H9 (cell line): Measurements from ENCODE around the gene ACVR1. TPM values are rescaled to one million over a fixed set of nuclear protein-coding genes. Genes with fewer than 3 reads are reported as not detected.

Source experiments
- DNase-seq: peaks from one replicate; pipeline ENCODE4 v3.0.0-alpha.2; 2017
- H2AFZ ChIP-seq: one replicate; pipeline ENCODE4 v1.6.1; 2013; ENCODE audit warnings: mild to moderate bottlenecking, low read length, control low read depth, moderate library complexity
- H2AK5ac ChIP-seq: 2 replicates; pipeline ENCODE4 v1.6.1; 2013; ENCODE audit warnings: low read length, control low read depth, mixed read lengths; ENCODE audit not compliant: insufficient read length
- H2BK120ac ChIP-seq: one replicate; pipeline ENCODE4 v1.6.1; 2013; ENCODE audit warnings: low read depth, mild to moderate bottlenecking, low read length, control low read depth, inconsistent platforms; ENCODE audit not compliant: poor library complexity, severe bottlenecking
- H2BK12ac ChIP-seq: 2 replicates; pipeline ENCODE4 v1.6.1; 2013; ENCODE audit warnings: low read length, control low read depth, mixed read lengths, low read depth; ENCODE audit not compliant: insufficient read length
- H2BK15ac ChIP-seq: 2 replicates; pipeline ENCODE4 v1.6.1; 2013; ENCODE audit warnings: low read depth, low read length, control low read depth
- H2BK20ac ChIP-seq: one replicate; pipeline ENCODE4 v1.6.1; 2013; ENCODE audit warnings: low read depth, mild to moderate bottlenecking, low read length, control low read depth, inconsistent platforms; ENCODE audit not compliant: poor library complexity, severe bottlenecking
- H2BK5ac ChIP-seq: 2 replicates; pipeline ENCODE4 v1.6.1; 2013; ENCODE audit warnings: low read length, control low read depth, mixed read lengths; ENCODE audit not compliant: insufficient read length
- H3K14ac ChIP-seq: 2 replicates; pipeline ENCODE4 v1.6.1; 2013; ENCODE audit warnings: low read length, control low read depth; ENCODE audit not compliant: insufficient read depth
- H3K18ac ChIP-seq: 2 replicates; pipeline ENCODE4 v1.6.1; 2013; ENCODE audit warnings: low read depth, mild to moderate bottlenecking, mixed read lengths, low read length, control low read depth; ENCODE audit not compliant: insufficient read length
- H3K23ac ChIP-seq: 2 replicates; pipeline ENCODE4 v1.6.1; 2013; ENCODE audit warnings: low read length, control low read depth, mixed read lengths, low read depth; ENCODE audit not compliant: insufficient read length
- H3K23me2 ChIP-seq: 2 replicates; pipeline ENCODE4 v1.6.1; 2013; ENCODE audit warnings: low read depth, mild to moderate bottlenecking, mixed read lengths, low read length, control low read depth; ENCODE audit not compliant: insufficient read length, poor library complexity, severe bottlenecking
- H3K27ac ChIP-seq: 2 replicates; pipeline ENCODE4 v1.5.1; 2013; ENCODE audit warnings: low read length, control low read depth, mixed read lengths, low read depth; ENCODE audit not compliant: insufficient read length
- H3K27me3 ChIP-seq: 2 replicates; pipeline ENCODE4 v1.6.1; 2013; ENCODE audit warnings: low read length, control low read depth, inconsistent platforms; ENCODE audit not compliant: insufficient read depth
- H3K4ac ChIP-seq: 2 replicates; pipeline ENCODE4 v1.6.1; 2013; ENCODE audit warnings: low read depth, mild to moderate bottlenecking, control low read depth, inconsistent platforms, low read length, moderate library complexity
- H3K4me1 ChIP-seq: 2 replicates; pipeline ENCODE4 v1.6.1; 2013; ENCODE audit warnings: low read length, control low read depth, inconsistent platforms; ENCODE audit not compliant: insufficient read depth
- H3K4me2 ChIP-seq: 2 replicates; pipeline ENCODE4 v1.6.1; 2013; ENCODE audit warnings: low read length, control low read depth, mixed read lengths; ENCODE audit not compliant: insufficient read length, insufficient read depth
- H3K56ac ChIP-seq: 2 replicates; pipeline ENCODE4 v1.6.1; 2013; ENCODE audit warnings: low read depth, mild to moderate bottlenecking, mixed read lengths, low read length, control low read depth; ENCODE audit not compliant: insufficient read length
- H3K79me1 ChIP-seq: 2 replicates; pipeline ENCODE4 v1.6.1; 2013; ENCODE audit warnings: low read depth, mild to moderate bottlenecking, moderate library complexity, low read length, control low read depth, inconsistent platforms; ENCODE audit not compliant: insufficient read depth, poor library complexity, severe bottlenecking
- H3K79me2 ChIP-seq: 2 replicates; pipeline ENCODE4 v1.6.1; 2013; ENCODE audit warnings: low read length, control low read depth, inconsistent platforms; ENCODE audit not compliant: insufficient read depth
- H3K9ac ChIP-seq: 2 replicates; pipeline ENCODE4 v1.6.1; 2013; ENCODE audit warnings: low read length, control low read depth, mixed read lengths; ENCODE audit not compliant: insufficient read length; ENCODE audit errors: extremely low read depth
- H3K9me3 ChIP-seq: one replicate; pipeline ENCODE4 v1.6.1; 2013; ENCODE audit warnings: low read depth, low read length, inconsistent platforms; ENCODE audit not compliant: control insufficient read depth
- H3T11ph ChIP-seq: one replicate; pipeline ENCODE4 v1.6.1; 2013; ENCODE audit warnings: mild to moderate bottlenecking, low read length, control low read depth, inconsistent platforms
- H4K20me1 ChIP-seq: one replicate; pipeline ENCODE4 v1.6.1; 2013; ENCODE audit not compliant: control insufficient read depth, insufficient read length, insufficient read depth
- H4K5ac ChIP-seq: 2 replicates; pipeline ENCODE4 v1.6.1; 2013; ENCODE audit warnings: low read depth, mild to moderate bottlenecking, mixed read lengths, low read length, control low read depth; ENCODE audit not compliant: insufficient read length
- H4K8ac ChIP-seq: replicated peaks from 2 replicates; pipeline ENCODE4 v1.6.1; 2013; ENCODE audit warnings: low read length, control low read depth, mixed read lengths, low read depth; ENCODE audit not compliant: insufficient read length
- H4K91ac ChIP-seq: 2 replicates; pipeline ENCODE4 v1.6.1; 2013; ENCODE audit warnings: low read depth, mild to moderate bottlenecking, moderate library complexity, mixed read lengths, low read length, control low read depth; ENCODE audit not compliant: insufficient read length
- H3K27ac Mint-ChIP-seq, 3 experiments: 2 replicates in 2 of 3; 3 replicates in 1 of 3; pipeline ENCODE4 v1.8.0; 2020 to 2021; ENCODE audit warnings: mixed read lengths in 3 of 3, mild to moderate bottlenecking in 1 of 3, moderate library complexity in 1 of 3
- H3K27me3 Mint-ChIP-seq: 2 replicates; pipeline ENCODE4 v1.8.0; 2021; ENCODE audit warnings: low read depth, mild to moderate bottlenecking, moderate library complexity, mixed read lengths
- H3K36me3 Mint-ChIP-seq, 3 experiments: 2 replicates in 2 of 3; 3 replicates in 1 of 3; pipeline ENCODE4 v1.8.0; 2020 to 2021; ENCODE audit warnings: low read depth in 3 of 3, mixed read lengths in 3 of 3; ENCODE audit not compliant: insufficient read depth in 1 of 3
- H3K4me1 Mint-ChIP-seq, 2 experiments: 2 replicates each; pipeline ENCODE4 v1.8.0; 2020; ENCODE audit warnings: mixed read lengths in 2 of 2
- H3K4me3 Mint-ChIP-seq, 2 experiments: 2 replicates in 1 of 2; 3 replicates in 1 of 2; pipeline ENCODE4 v1.8.0; 2020 to 2021; ENCODE audit warnings: mild to moderate bottlenecking in 2 of 2, mixed read lengths in 2 of 2, moderate library complexity in 1 of 2
- H3K9me3 Mint-ChIP-seq, 2 experiments: 2 replicates in 1 of 2; 3 replicates in 1 of 2; pipeline ENCODE4 v1.8.0; 2020; ENCODE audit warnings: mild to moderate bottlenecking in 2 of 2, mixed read lengths in 2 of 2, moderate library complexity in 1 of 2
- CTCF ChIP-seq: fragments of 200-600 bp; sonication (generic); conservative IDR thresholded peaks from 3 replicates; pipeline ENCODE4 v1.8.0; 2021; ENCODE audit warnings: antibody characterized with exemption, mild to moderate bottlenecking
- WGBS: extraction: QIAGEN DNeasy Blood & Tissue Kit; methylation state at CpG from one replicate; pipeline ENCODE4 v1.1.7; 2013; ENCODE audit warnings: missing lambda C conversion rate, low lambda C conversion rate, mixed read lengths; ENCODE audit not compliant: insufficient read length; ENCODE audit errors: extremely low coverage; 5-methylcytosine and 5-hydroxymethylcytosine counted together
- total RNA-seq: library from RNA; stranded (reverse); gene quantifications from 2 replicates; pipeline ENCODE4 v1.2.1, GENCODE V29; 2021

The ACVR1 gene
- total RNA-seq, 1 experiment from 2014 or later = 21.2 TPM

GRCh38 chr2:157840568-157841156 is 35.5 kb downstream of the ACVR1 start:
- H3K23ac ChIP-seq = no peak overlapping the region
- H2BK120ac ChIP-seq = no peak overlapping the region
- H4K8ac ChIP-seq = no peak overlapping the region
- no peak overlapping the region for H3K4ac ChIP-seq
- TF ChIP-seq CTCF = no peak; the same call in 2 of the 3 replicates
- peak; percentile 36 for DNase-seq
- H3K27me3 ChIP-seq = no peaks in the 10 kb centered on the region
- no peaks in the 10 kb centered on the region for H3K27me3 Mint-ChIP-seq
- H2AFZ ChIP-seq = no peak overlapping the region
- no peak overlapping the region for H3K4me2 ChIP-seq
- H3K79me2 ChIP-seq = no peaks in the 10 kb centered on the region; the same call in 1 of the 2 replicates
- H3K18ac ChIP-seq = no peak overlapping the region
- H3K27ac Mint-ChIP-seq = no peak overlapping the region
- no peak overlapping the region for H4K5ac ChIP-seq
- H3K9me3 ChIP-seq = no peaks in the 10 kb centered on the region
- H4K20me1 ChIP-seq = no peaks in the 10 kb centered on the region
- no peak overlapping the region for H2BK5ac ChIP-seq
- H3K23me2 ChIP-seq = no peaks in the 10 kb centered on the region
- H3K27ac ChIP-seq = no peak overlapping the region
- H3K9ac ChIP-seq = no peak overlapping the region
- H2AK5ac ChIP-seq = no peak overlapping the region
- H3K14ac ChIP-seq = no peak overlapping the region; the same call in 1 of the 2 replicates
- no peak overlapping the region for H2BK12ac ChIP-seq
- H4K91ac ChIP-seq = no peak overlapping the region
- H3K79me1 ChIP-seq = no peaks in the 10 kb centered on the region
- no peak overlapping the region for H3T11ph ChIP-seq
- H3K4me3 Mint-ChIP-seq = no peak overlapping the region
- H3K4me1 ChIP-seq = peaks cover 34% of the 10 kb centered on the region
- no peak overlapping the region for H2BK20ac ChIP-seq
- no peak overlapping the region for H3K56ac ChIP-seq
- no peak overlapping the region for H2BK15ac ChIP-seq
- 0 out of 7 replicates have a peak, but pooled peaks cover 0 to 3% (median 0%) of the 10 kb centered on the region in 3 experiments for H3K36me3 Mint-ChIP-seq
- WGBS = no CpG with 5 or more reads among the region's 10 CpGs
- no peaks in the 10 kb centered on the region for H3K9me3 Mint-ChIP-seq
- peaks cover 70 to 71% of the 10 kb centered on the region in 2 experiments for H3K4me1 Mint-ChIP-seq
